SK-N-SH treated with all-trans-retinoic acid at 6 μM for 48 hours (cell line): Measurements from ENCODE around the gene GABBR2.

Experiments
- ARNTL ChIP-seq: fragments of 450-650 bp; formaldehyde crosslinking; IDR thresholded peaks from 2 replicates; pipeline ENCODE4 v1.5.0; 2020; ENCODE audit warnings: low read depth, mild to moderate bottlenecking, moderate library complexity, borderline replicate concordance
- CREB5 ChIP-seq: fragments of 250-450 bp; sonication (Bioruptor Pico); IDR thresholded peaks from 2 replicates; pipeline ENCODE4 v1.5.1; 2020; ENCODE audit warnings: low read depth, mild to moderate bottlenecking, moderate library complexity
- RARB ChIP-seq: fragments of 250-450 bp; sonication (Bioruptor Pico); IDR thresholded peaks from 2 replicates; pipeline ENCODE4 v1.8.0; 2021; ENCODE audit warnings: mild to moderate bottlenecking, moderate library complexity
- TOX ChIP-seq: fragments of 250-450 bp; sonication (Bioruptor Pico); IDR thresholded peaks from 2 replicates; pipeline ENCODE4 v1.8.0; 2021; ENCODE audit warnings: mild to moderate bottlenecking, moderate library complexity, borderline replicate concordance
- TSHZ2 ChIP-seq: fragments of 250-450 bp; sonication (Bioruptor Pico); IDR thresholded peaks from 2 replicates; pipeline ENCODE4 v1.5.0; 2020; ENCODE audit warnings: mild to moderate bottlenecking, moderate library complexity
- ZFP3 ChIP-seq: fragments of 250-450 bp; sonication (Bioruptor Pico); IDR thresholded peaks from 2 replicates; pipeline ENCODE4 v1.5.0; 2020; ENCODE audit warnings: mild to moderate bottlenecking, moderate library complexity
- TF ChIP-seq, protein P1 (sequence below): fragments of 250-450 bp; sonication (Bioruptor Pico); IDR thresholded peaks from 2 replicates; pipeline ENCODE4 v1.8.0; 2020; ENCODE audit warnings: mild to moderate bottlenecking, moderate library complexity, borderline replicate concordance

DNA sequence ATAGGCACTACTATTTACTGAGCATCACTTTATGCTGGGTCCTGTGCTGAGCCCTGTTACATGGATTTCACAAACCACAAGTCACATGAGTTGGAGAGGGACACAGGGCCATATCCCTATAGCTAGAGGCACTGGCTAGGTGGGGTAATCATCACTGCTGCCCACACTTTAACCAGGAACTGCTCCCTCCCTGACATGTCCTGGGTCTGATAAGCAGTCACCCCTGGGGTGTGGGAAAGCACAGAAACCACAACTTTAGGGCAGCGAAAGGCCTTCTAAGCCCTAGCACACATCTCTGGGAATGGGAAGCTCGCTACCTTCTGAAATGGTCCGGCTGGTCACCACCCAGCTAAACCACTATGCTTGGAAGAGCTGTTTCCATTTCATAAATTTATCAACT, 468.3 kb downstream of the GABBR2 start:
- TF ChIP-seq TSHZ2, result no peak
- TF ChIP-seq, protein P1, sequence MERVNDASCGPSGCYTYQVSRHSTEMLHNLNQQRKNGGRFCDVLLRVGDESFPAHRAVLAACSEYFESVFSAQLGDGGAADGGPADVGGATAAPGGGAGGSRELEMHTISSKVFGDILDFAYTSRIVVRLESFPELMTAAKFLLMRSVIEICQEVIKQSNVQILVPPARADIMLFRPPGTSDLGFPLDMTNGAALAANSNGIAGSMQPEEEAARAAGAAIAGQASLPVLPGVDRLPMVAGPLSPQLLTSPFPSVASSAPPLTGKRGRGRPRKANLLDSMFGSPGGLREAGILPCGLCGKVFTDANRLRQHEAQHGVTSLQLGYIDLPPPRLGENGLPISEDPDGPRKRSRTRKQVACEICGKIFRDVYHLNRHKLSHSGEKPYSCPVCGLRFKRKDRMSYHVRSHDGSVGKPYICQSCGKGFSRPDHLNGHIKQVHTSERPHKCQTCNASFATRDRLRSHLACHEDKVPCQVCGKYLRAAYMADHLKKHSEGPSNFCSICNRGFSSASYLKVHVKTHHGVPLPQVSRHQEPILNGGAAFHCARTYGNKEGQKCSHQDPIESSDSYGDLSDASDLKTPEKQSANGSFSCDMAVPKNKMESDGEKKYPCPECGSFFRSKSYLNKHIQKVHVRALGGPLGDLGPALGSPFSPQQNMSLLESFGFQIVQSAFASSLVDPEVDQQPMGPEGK, result no peak
- TF ChIP-seq ZFP3 (CRISPR knock-in tag), result no peak
- TF ChIP-seq CREB5 (CRISPR knock-in tag), result no peak
- TF ChIP-seq ARNTL, result no peak
- TF ChIP-seq RARB, result no peak
- no peak for TF ChIP-seq TOX
